ENCODE measurements around the gene SMIM35. TPM values are rescaled to one million over a fixed set of nuclear protein-coding genes. Genes with fewer than 3 reads are reported as not detected.

The SMIM35 gene
- total and polyA plus RNA-seq, 2 donors (not counting 3 experiments of a cell fraction or from before 2014, with no cell fraction given): not detected

GRCh38 chr11:117989351-117990102 lies 97.2 kb downstream of the SMIM35 start:
- no peaks in the 10 kb centered on the region for H4K20me1 ChIP-seq (replicated peaks; ENCODE audit: control insufficient read depth, extremely low read depth, insufficient read depth, low read length)
- peaks cover 12 to 13% of the 10 kb centered on the region in 2 experiments for H3K27me3 ChIP-seq (ENCODE audit: control insufficient read depth in 2 of 2, insufficient read depth in 2 of 2, low read length in 2 of 2)
- TF ChIP-seq FOS (IDR thresholded peaks at IDR 0.05; ENCODE audit: borderline replicate concordance, insufficient read depth, low read length) (no peak), POLR2AphosphoS5 (IDR thresholded peaks at IDR 0.05; ENCODE audit: insufficient read depth, low read depth, low read length) (no peak), POLR2A (IDR thresholded peaks at IDR 0.05; ENCODE audit: low read depth, low read length) (no peak), GATA2 (IDR thresholded peaks at IDR 0.05; ENCODE audit: insufficient read depth, insufficient read length, low read depth, low read length) (no peak), MYC (IDR thresholded peaks at IDR 0.05; ENCODE audit: low read depth, low read length) (no peak), JUN (IDR thresholded peaks at IDR 0.05; ENCODE audit: borderline replicate concordance, insufficient read depth, insufficient read length, low read depth) (no peak), EZH2 (IDR thresholded peaks at IDR 0.05; ENCODE audit: borderline replicate concordance, low read depth, low read length, severe bottlenecking) (no peak)
- TF ChIP-seq, protein P1, sequence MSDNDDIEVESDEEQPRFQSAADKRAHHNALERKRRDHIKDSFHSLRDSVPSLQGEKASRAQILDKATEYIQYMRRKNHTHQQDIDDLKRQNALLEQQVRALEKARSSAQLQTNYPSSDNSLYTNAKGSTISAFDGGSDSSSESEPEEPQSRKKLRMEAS (IDR thresholded peaks at IDR 0.05; ENCODE audit: insufficient read depth, insufficient read length): no peak
- TF ChIP-seq, protein P2, sequence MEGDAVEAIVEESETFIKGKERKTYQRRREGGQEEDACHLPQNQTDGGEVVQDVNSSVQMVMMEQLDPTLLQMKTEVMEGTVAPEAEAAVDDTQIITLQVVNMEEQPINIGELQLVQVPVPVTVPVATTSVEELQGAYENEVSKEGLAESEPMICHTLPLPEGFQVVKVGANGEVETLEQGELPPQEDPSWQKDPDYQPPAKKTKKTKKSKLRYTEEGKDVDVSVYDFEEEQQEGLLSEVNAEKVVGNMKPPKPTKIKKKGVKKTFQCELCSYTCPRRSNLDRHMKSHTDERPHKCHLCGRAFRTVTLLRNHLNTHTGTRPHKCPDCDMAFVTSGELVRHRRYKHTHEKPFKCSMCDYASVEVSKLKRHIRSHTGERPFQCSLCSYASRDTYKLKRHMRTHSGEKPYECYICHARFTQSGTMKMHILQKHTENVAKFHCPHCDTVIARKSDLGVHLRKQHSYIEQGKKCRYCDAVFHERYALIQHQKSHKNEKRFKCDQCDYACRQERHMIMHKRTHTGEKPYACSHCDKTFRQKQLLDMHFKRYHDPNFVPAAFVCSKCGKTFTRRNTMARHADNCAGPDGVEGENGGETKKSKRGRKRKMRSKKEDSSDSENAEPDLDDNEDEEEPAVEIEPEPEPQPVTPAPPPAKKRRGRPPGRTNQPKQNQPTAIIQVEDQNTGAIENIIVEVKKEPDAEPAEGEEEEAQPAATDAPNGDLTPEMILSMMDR (IDR thresholded peaks at IDR 0.05; ENCODE audit: extremely low read depth in 1 of 2, insufficient read depth in 1 of 2, low read depth in 1 of 2, low read length in 2 of 2): no peak
- ChIA-PET CTCF (interaction anchor here (0.9 to 3.9 kb wide), 3 partner anchors 12 to 64 kb away, joined by 4 to 20 read pairs (median 4); no protein-coding TSS in a partner anchor), POLR2A (no interaction called here)
- BruUV-seq (replicated peaks): no TSS peak
- H3K4me3 ChIP-seq (replicated peaks in 1 of 3; ENCODE audit: insufficient read depth in 1 of 3, low read depth in 1 of 3, low read length in 3 of 3): no peak overlapping the region
- no peak overlapping the region for H3K9ac ChIP-seq (replicated peaks; ENCODE audit: extremely low read depth, insufficient read depth, low read length)
- DNase-seq (ENCODE audit: low read depth, low spot score): no peak
- no peaks in the 10 kb centered on the region for H3K9me3 ChIP-seq (replicated peaks; ENCODE audit: control insufficient read depth, insufficient read depth, low read length)
- peaks cover 4% of the 10 kb centered on the region for H3K4me1 ChIP-seq (ENCODE audit: control insufficient read depth, extremely low read depth, insufficient read depth, low read length)
- intact Hi-C loops (cut with micrococcal nuclease) (no loop called here), dilution Hi-C loops (cut with MboI; ENCODE audit: extremely low pct_ligation_motif_present, low sequenced_read_pairs) (no loop called here)
- no peak overlapping the region for H3K4me2 ChIP-seq (ENCODE audit: insufficient read depth, low read length)
- H3K79me2 ChIP-seq (ENCODE audit: control insufficient read depth, insufficient read depth, low read length): no peaks in the 10 kb centered on the region
- H2AFZ ChIP-seq (ENCODE audit: low read depth, low read length): no peak overlapping the region
- H3K9me1 ChIP-seq (replicated peaks; ENCODE audit: control insufficient read depth, extremely low read depth, insufficient read depth, low read length): no peaks in the 10 kb centered on the region
- no peaks in the 10 kb centered on the region for H3K36me3 ChIP-seq (ENCODE audit: control insufficient read depth in 2 of 2, extremely low read depth in 1 of 2, insufficient read depth in 2 of 2, low read length in 2 of 2)
- no peak overlapping the region for H3K27ac ChIP-seq (ENCODE audit: insufficient read depth, low read depth, low read length)
- no peak for FAIRE-seq

Measured in endothelial cell of umbilical vein (primary cell).